Gastroesophageal sphincter (tissue), 4 donors: ENCODE results near the gene UTS2B. TPM values are rescaled to one million over a fixed set of nuclear protein-coding genes. Genes with fewer than 3 reads are reported as not detected.

Experiments used
- ATAC-seq: fragments of 150-250 bp; one replicate; pipeline ENCODE4 v1.9.1; 2016; ENCODE audit warnings: mild to moderate bottlenecking, moderate library complexity
- H3K27ac ChIP-seq, 4 donors: fragments of 200-600 bp; sonication (generic) in 3 of 4; 1 replicate in 3 of 4; 2 replicates in 1 of 4; pipeline ENCODE4 v1.5.1; 2016 to 2019
- H3K27me3 ChIP-seq: fragments of 200-600 bp; sonication (generic); one replicate; pipeline ENCODE4 v1.5.1; 2019
- H3K36me3 ChIP-seq, 2 donors: fragments of 200-600 bp; sonication (generic); one replicate each; pipeline ENCODE4 v1.5.1; 2019; ENCODE audit warnings: control low read depth in 1 of 2
- H3K4me1 ChIP-seq, 3 donors: fragments of 200-600 bp; sonication (generic); 1 replicate in 2 of 3; 2 replicates in 1 of 3; pipeline ENCODE4 v1.5.1; 2016 to 2019; ENCODE audit warnings: control low read depth in 2 of 3
- H3K4me3 ChIP-seq, 2 donors: fragments of 200-600 bp; sonication (generic); one replicate each; pipeline ENCODE4 v1.5.1; 2019; ENCODE audit warnings: mild to moderate bottlenecking in 1 of 2, moderate library complexity in 1 of 2
- H3K9me3 ChIP-seq, 3 donors: fragments of 200-600 bp; sonication (generic); one replicate each; pipeline ENCODE4 v1.5.1; 2017 to 2019; ENCODE audit warnings: control low read depth in 2 of 3
- CTCF ChIP-seq, 4 experiments: fragments of 200-600 bp in 2 of 4; fragments of 450-650 bp in 2 of 4; sonication (generic) in 1 of 4; IDR thresholded peaks; one replicate each; pipeline ENCODE4 v1.5.1; 2017 to 2019; ENCODE audit warnings: antibody characterized with exemption in 4 of 4, mild to moderate bottlenecking in 2 of 4, moderate library complexity in 2 of 4
- EP300 ChIP-seq: sonication (generic); formaldehyde crosslinking; IDR thresholded peaks from one replicate; pipeline ENCODE4 v1.6.1; 2017; ENCODE audit warnings: antibody characterized with exemption, mild to moderate bottlenecking
- POLR2A ChIP-seq, 2 donors: fragments of 450-650 bp; IDR thresholded peaks; one replicate each; pipeline ENCODE4 v1.6.1; 2017; ENCODE audit warnings: antibody characterized with exemption in 2 of 2, mild to moderate bottlenecking in 2 of 2, moderate library complexity in 1 of 2
- POLR2AphosphoS5 ChIP-seq: sonication (generic); formaldehyde crosslinking; IDR thresholded peaks from one replicate; pipeline ENCODE4 v1.6.1; 2017; ENCODE audit warnings: antibody characterized with exemption
- WGBS, 2 donors: methylation state at CpG; one replicate each; pipeline ENCODE4 v1.1.5; 2018; ENCODE audit warnings: low coverage in 1 of 2; 5-methylcytosine and 5-hydroxymethylcytosine counted together
- total RNA-seq, 4 donors: library from RNA; depleted of rRNA; stranded (reverse); fragments of >200 nt; gene quantifications; one replicate each; pipeline ENCODE4 v1.1.0, GENCODE V29; 2016

Gene UTS2B
- total RNA-seq, 4 donors from 2014 or later = 0.20 TPM; not detected in 3

DNA sequence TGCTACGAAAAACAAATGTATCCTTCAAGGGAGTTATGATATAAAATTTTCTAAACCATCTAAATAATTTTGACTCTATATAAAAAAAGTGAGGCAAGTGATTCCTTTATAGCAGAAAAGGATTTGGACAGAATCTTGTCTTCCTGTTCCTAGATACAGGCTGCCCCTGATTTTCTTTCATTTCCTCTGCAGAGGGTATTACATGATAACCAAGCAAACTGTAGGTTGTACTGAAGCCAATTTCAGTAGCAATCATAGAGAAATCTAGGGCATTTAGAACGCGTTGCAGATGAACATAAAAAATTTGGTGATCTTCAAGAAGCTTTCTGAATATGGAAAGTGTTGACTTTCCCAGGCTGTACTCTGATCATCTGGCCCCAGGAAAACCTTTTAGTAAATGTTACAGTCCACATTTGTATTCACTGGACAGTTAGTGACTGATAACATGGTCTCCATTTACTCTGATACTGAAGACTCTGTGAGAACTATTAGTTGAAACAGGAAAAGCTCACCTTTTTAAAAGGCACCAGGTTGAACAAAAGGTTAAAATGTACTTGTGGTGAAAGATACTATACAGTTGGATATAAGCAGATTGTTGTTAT is 9.1 kb upstream of the UTS2B start:
- Histone ChIP-seq H3K9me3 (no peaks in the 10 kb centered on the region), H3K36me3 (no peaks in the 10 kb centered on the region), H3K27me3 (no peaks in the 10 kb centered on the region), H3K4me1 (peaks cover 9 to 93% (median 28%) of the 10 kb centered on the region in 3 donors), H3K27ac (no peak overlapping the region), H3K4me3 (no peak overlapping the region)
- WGBS, 2 donors = 39 to 43% methylated on average over 3 of the region's 3 CpGs
- no peak for ATAC-seq
- TF ChIP-seq EP300 = no peak
- TF ChIP-seq POLR2A (IDR thresholded peaks at IDR 0.05) = no peak
- TF ChIP-seq POLR2AphosphoS5 = no peak
- no peak for TF ChIP-seq CTCF (IDR thresholded peaks at IDR 0.05)

DNA sequence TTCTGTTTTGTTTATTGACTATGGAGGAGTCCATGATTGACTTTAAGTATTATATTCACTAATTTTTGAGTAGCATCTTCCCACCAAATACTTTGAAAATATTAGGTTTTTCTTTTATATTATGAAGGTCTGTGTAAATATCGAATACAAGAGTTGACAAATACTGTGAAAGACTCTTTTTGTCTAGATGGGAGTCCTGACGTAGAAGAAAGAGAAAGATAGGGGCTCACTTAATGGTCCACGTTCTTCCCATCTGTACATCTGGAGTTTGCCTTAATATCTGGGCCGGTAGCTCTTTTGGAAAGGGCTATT is 7.8 kb upstream of the UTS2B start:
- Histone ChIP-seq H3K4me1 (peaks cover 9 to 91% (median 31%) of the 10 kb centered on the region in 3 donors), H3K4me3 (no peak overlapping the region), H3K27me3 (no peaks in the 10 kb centered on the region), H3K36me3 (no peaks in the 10 kb centered on the region), H3K27ac (peak overlapping the region in 1 of 4 donors; percentile 9), H3K9me3 (no peaks in the 10 kb centered on the region)
- ATAC-seq = no peak
- no peak for TF ChIP-seq POLR2A (IDR thresholded peaks at IDR 0.05)
- TF ChIP-seq CTCF (IDR thresholded peaks at IDR 0.05) = no peak
- TF ChIP-seq EP300 = no peak
- TF ChIP-seq POLR2AphosphoS5 = no peak
- WGBS, 2 donors = 84 to 95% methylated on average over 4 of the region's 4 CpGs

- Histone ChIP-seq H3K4me3 (no peak overlapping the region), H3K27me3 (no peaks in the 10 kb centered on the region), H3K36me3 (no peaks in the 10 kb centered on the region), H3K9me3 (no peaks in the 10 kb centered on the region), H3K27ac (no peak overlapping the region), H3K4me1 (peaks cover 7 to 91% (median 33%) of the 10 kb centered on the region in 3 donors)
- no peak for TF ChIP-seq POLR2A (IDR thresholded peaks at IDR 0.05)
- no peak for TF ChIP-seq CTCF (IDR thresholded peaks at IDR 0.05)
- no peak for TF ChIP-seq POLR2AphosphoS5
- TF ChIP-seq EP300 = no peak
- no peak for ATAC-seq
- WGBS, 2 donors = 62 to 88% methylated on average over 2 of the region's 2 CpGs
Measured at GRCh38 chr3:191336833-191337232, 6.5 kb upstream of the UTS2B start.

DNA sequence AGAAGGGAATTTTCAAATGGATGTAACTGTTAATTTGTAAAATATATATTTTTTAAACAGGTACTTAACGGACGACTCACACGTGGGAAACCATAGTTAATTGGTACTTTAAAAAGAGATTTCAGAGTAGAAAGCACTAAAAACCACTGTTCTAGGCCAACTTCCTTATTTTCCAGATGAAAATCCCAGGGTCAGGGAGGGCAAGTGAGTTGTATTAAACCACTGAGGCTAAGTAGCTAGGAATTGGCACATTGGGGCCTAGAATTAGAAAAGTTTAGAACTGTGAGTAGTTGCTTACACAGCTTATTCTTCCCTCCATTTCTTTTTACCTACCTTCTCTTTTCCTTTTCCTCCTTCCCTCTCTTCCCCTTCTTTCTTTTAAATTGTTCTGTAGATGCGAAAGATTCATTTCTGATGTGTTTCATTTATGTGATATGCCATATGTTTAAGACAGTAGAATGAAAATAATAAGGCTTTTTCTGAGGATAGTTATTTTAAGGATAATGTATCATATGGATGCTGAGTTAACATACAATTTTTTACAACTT is 4.1 kb upstream of the UTS2B start:
- TF ChIP-seq POLR2A (IDR thresholded peaks at IDR 0.05) (no peak), POLR2AphosphoS5 (no peak), EP300 (no peak), CTCF (IDR thresholded peaks at IDR 0.05) (no peak)
- no peak for ATAC-seq
- no peak overlapping the region for H3K4me3 ChIP-seq
- no peak overlapping the region for H3K27ac ChIP-seq
- no peaks in the 10 kb centered on the region for H3K9me3 ChIP-seq
- no peaks in the 10 kb centered on the region for H3K27me3 ChIP-seq
- H3K36me3 ChIP-seq = no peaks in the 10 kb centered on the region
- peaks cover 14 to 82% (median 23%) of the 10 kb centered on the region in 3 donors for H3K4me1 ChIP-seq
- WGBS, 2 donors = 86 to 87% methylated on average over 3 to 4 of the region's 4 CpGs

- H3K27ac ChIP-seq = no peak overlapping the region
- H3K36me3 ChIP-seq = no peaks in the 10 kb centered on the region
- H3K9me3 ChIP-seq = no peaks in the 10 kb centered on the region
- H3K4me1 ChIP-seq = peaks cover 17 to 79% (median 17%) of the 10 kb centered on the region in 3 donors
- 80 to 90% methylated on average over 3 of the region's 3 CpGs for WGBS, 2 donors
- H3K27me3 ChIP-seq = no peaks in the 10 kb centered on the region
- H3K4me3 ChIP-seq = no peak overlapping the region
- TF ChIP-seq POLR2A (IDR thresholded peaks at IDR 0.05) (no peak), CTCF (IDR thresholded peaks at IDR 0.05) (no peak), EP300 (no peak), POLR2AphosphoS5 (no peak)
- ATAC-seq = no peak
Measured at GRCh38 chr3:191333298-191333880, 3.1 kb upstream of the UTS2B start.
